H1 (cell line): ENCODE data around the gene SPARCL1.

ENCODE experiments used
- CEBPB ChIP-seq: IDR thresholded peaks from 2 replicates; pipeline ENCODE4 v1.6.1; 2012; ENCODE audit warnings: low read depth, low read length
- CHD2 ChIP-seq: IDR thresholded peaks from 2 replicates; pipeline ENCODE4 v1.6.1; 2012; ENCODE audit warnings: low read length, improper control_type of control experiment
- EZH2 ChIP-seq: fragments of 200-600 bp; sonication (generic); IDR thresholded peaks from 2 replicates; pipeline ENCODE4 v1.7.1; 2012; ENCODE audit warnings: low read depth, mild to moderate bottlenecking, moderate library complexity, low read length, inconsistent platforms; ENCODE audit not compliant: severe bottlenecking
- PHF8 ChIP-seq: fragments of 200-600 bp; sonication (generic); conservative IDR thresholded peaks from 2 replicates; pipeline ENCODE4 v1.7.1; 2012; ENCODE audit warnings: low read depth, mild to moderate bottlenecking, inconsistent platforms, low read length, moderate library complexity
- POLR2AphosphoS5 ChIP-seq: IDR thresholded peaks from 2 replicates; pipeline ENCODE4 v1.6.1; 2011; ENCODE audit warnings: low read depth, low read length
- SRF ChIP-seq: IDR thresholded peaks from 2 replicates; pipeline ENCODE4 v1.6.1; 2011; ENCODE audit warnings: mild to moderate bottlenecking, low read depth, low read length, moderate library complexity
- TBP ChIP-seq: IDR thresholded peaks from 2 replicates; pipeline ENCODE4 v1.6.1; 2011; ENCODE audit warnings: low read depth, low read length, improper control_type of control experiment
- ZNF274 ChIP-seq: IDR thresholded peaks from 2 replicates; pipeline ENCODE4 v1.7.0; 2012; ENCODE audit warnings: low read length, borderline replicate concordance; ENCODE audit errors: extremely low read depth
- TF ChIP-seq, protein P1 (sequence below), 3 experiments: IDR thresholded peaks; 1 replicate in 2 of 3; 2 replicates in 1 of 3; pipeline versions ENCODE4 v1.5.1 to v1.6.1; 2011; ENCODE audit warnings: low read length in 3 of 3, mild to moderate bottlenecking in 3 of 3, inconsistent platforms in 2 of 3, low read depth in 1 of 3, moderate library complexity in 1 of 3; ENCODE audit not compliant: insufficient read depth in 1 of 3; ENCODE audit errors: control extremely low read depth in 1 of 3
- TF ChIP-seq, protein P2 (sequence below): IDR thresholded peaks from 2 replicates; pipeline ENCODE4 v1.6.1; 2012; ENCODE audit warnings: inconsistent platforms

DNA sequence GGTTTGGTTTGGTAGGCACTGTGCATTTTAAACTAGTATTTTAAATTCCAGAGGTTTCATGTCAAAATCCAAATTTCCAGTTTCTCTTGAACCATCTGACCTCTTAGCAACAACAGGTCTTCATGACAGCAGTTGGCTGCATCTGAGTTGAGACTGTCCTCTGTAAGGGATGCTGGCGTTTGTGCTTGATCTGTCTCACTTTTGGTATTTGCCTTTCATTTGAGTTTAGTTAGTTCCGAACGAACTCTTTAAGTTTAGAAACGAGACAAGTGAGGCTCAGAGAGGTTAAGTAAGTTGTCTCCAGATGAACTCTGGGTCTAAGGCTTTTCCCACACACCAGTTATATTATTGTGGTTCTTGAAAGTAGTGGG lies 29.1 kb downstream of the SPARCL1 start:
- no peak for TF ChIP-seq CEBPB
- TF ChIP-seq, protein P1, sequence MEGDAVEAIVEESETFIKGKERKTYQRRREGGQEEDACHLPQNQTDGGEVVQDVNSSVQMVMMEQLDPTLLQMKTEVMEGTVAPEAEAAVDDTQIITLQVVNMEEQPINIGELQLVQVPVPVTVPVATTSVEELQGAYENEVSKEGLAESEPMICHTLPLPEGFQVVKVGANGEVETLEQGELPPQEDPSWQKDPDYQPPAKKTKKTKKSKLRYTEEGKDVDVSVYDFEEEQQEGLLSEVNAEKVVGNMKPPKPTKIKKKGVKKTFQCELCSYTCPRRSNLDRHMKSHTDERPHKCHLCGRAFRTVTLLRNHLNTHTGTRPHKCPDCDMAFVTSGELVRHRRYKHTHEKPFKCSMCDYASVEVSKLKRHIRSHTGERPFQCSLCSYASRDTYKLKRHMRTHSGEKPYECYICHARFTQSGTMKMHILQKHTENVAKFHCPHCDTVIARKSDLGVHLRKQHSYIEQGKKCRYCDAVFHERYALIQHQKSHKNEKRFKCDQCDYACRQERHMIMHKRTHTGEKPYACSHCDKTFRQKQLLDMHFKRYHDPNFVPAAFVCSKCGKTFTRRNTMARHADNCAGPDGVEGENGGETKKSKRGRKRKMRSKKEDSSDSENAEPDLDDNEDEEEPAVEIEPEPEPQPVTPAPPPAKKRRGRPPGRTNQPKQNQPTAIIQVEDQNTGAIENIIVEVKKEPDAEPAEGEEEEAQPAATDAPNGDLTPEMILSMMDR (IDR thresholded peaks at IDR 0.05; ENCODE audit: control extremely low read depth in 1 of 3, insufficient read depth in 1 of 3, low read depth in 1 of 3, low read length in 3 of 3): no peak
- TF ChIP-seq TBP: no peak
- TF ChIP-seq POLR2AphosphoS5: no peak
- TF ChIP-seq CHD2: no peak
- TF ChIP-seq, protein P2, sequence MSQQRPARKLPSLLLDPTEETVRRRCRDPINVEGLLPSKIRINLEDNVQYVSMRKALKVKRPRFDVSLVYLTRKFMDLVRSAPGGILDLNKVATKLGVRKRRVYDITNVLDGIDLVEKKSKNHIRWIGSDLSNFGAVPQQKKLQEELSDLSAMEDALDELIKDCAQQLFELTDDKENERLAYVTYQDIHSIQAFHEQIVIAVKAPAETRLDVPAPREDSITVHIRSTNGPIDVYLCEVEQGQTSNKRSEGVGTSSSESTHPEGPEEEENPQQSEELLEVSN: no peak
- no peak for TF ChIP-seq PHF8
- no peak for TF ChIP-seq SRF
- no peak for TF ChIP-seq ZNF274
- TF ChIP-seq EZH2: no peak
